ENCODE results near the gene DNAJB6. TPM values are rescaled to one million over a fixed set of nuclear protein-coding genes. Genes with fewer than 3 reads are reported as not detected.
"Not testable (repeated sequence)": the region's sequence is repeated elsewhere in the genome, so short reads cannot be mapped to it uniquely, and the experiment has no call there.

Gene DNAJB6
- total RNA-seq, 1 experiment from 2014 or later: 288 TPM

- ATAC-seq: no peak
- CTCF ChIA-PET: no interaction called here
- H3K27ac Mint-ChIP-seq: no peak overlapping the region
- TF ChIP-seq ZNF416 (CRISPR knock-in tag; IDR thresholded peaks at IDR 0.05): no peak
- TF ChIP-seq, protein P1, sequence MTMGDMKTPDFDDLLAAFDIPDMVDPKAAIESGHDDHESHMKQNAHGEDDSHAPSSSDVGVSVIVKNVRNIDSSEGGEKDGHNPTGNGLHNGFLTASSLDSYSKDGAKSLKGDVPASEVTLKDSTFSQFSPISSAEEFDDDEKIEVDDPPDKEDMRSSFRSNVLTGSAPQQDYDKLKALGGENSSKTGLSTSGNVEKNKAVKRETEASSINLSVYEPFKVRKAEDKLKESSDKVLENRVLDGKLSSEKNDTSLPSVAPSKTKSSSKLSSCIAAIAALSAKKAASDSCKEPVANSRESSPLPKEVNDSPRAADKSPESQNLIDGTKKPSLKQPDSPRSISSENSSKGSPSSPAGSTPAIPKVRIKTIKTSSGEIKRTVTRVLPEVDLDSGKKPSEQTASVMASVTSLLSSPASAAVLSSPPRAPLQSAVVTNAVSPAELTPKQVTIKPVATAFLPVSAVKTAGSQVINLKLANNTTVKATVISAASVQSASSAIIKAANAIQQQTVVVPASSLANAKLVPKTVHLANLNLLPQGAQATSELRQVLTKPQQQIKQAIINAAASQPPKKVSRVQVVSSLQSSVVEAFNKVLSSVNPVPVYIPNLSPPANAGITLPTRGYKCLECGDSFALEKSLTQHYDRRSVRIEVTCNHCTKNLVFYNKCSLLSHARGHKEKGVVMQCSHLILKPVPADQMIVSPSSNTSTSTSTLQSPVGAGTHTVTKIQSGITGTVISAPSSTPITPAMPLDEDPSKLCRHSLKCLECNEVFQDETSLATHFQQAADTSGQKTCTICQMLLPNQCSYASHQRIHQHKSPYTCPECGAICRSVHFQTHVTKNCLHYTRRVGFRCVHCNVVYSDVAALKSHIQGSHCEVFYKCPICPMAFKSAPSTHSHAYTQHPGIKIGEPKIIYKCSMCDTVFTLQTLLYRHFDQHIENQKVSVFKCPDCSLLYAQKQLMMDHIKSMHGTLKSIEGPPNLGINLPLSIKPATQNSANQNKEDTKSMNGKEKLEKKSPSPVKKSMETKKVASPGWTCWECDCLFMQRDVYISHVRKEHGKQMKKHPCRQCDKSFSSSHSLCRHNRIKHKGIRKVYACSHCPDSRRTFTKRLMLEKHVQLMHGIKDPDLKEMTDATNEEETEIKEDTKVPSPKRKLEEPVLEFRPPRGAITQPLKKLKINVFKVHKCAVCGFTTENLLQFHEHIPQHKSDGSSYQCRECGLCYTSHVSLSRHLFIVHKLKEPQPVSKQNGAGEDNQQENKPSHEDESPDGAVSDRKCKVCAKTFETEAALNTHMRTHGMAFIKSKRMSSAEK (CRISPR knock-in tag; IDR thresholded peaks at IDR 0.05; ENCODE audit: borderline replicate concordance): no peak
- TF ChIP-seq SMAD3 (CRISPR knock-in tag; IDR thresholded peaks at IDR 0.05; ENCODE audit: borderline replicate concordance): no peak
- TF ChIP-seq TP53 (CRISPR knock-in tag; IDR thresholded peaks at IDR 0.05): no peak
- TF ChIP-seq CREB1 (CRISPR knock-in tag; IDR thresholded peaks at IDR 0.05): no peak
- TF ChIP-seq E2F1 (CRISPR knock-in tag; IDR thresholded peaks at IDR 0.05): no peak
- no peak for TF ChIP-seq GTF2I (CRISPR knock-in tag; conservative IDR thresholded peaks at IDR 0.05)
- no peak for TF ChIP-seq ZBTB43 (CRISPR knock-in tag; IDR thresholded peaks at IDR 0.05)
- DNase-seq (ENCODE audit: low spot score): no peak
- H3K4me3 Mint-ChIP-seq: no peak overlapping the region
- POLR2A ChIA-PET: no interaction called here
- no peaks in the 10 kb centered on the region for H3K4me1 Mint-ChIP-seq
- peaks cover 8% of the 10 kb centered on the region for H3K27me3 Mint-ChIP-seq (ENCODE audit: low read depth)
- peaks cover 13% of the 10 kb centered on the region for H3K9me3 Mint-ChIP-seq
- H3K36me3 Mint-ChIP-seq: peaks cover 4% of the 10 kb centered on the region; the same call in 1 of the 2 replicates
These were observed 109.5 kb downstream of the DNAJB6 start for GRCh38 chr7:157446322-157446721.

DNA sequence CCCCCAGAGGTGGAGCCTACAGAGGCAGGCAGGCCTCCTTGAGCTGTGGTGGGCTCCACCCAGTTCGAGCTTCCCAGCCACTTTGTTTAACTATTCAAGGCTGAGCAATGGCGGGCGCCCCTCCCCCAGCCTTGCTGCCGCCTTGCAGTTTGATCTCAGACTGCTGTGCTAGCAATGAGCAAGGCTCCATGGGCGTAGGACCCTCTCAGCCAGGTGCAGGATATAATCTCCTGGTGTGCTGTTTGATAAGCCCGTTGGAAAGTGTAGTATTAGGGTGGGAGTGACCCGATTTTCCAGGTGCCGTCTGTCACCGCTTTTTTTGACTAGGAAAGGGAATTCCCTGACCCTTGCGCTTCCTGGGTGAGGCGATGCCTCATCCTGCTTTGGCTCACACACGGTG is 117.2 kb downstream of the DNAJB6 start:
- Mint-ChIP-seq H3K36me3 (peaks cover 22% of the 10 kb centered on the region), H3K27me3 (ENCODE audit: low read depth) (peaks cover 16% of the 10 kb centered on the region), H3K9me3 (peaks cover 38% of the 10 kb centered on the region)
- H3K27ac Mint-ChIP-seq; ATAC-seq; H3K4me1 Mint-ChIP-seq; H3K4me3 Mint-ChIP-seq; POLR2A ChIA-PET; CTCF ChIA-PET; DNase-seq (ENCODE audit: low spot score): not testable (repeated sequence)

- Mint-ChIP-seq H3K9me3 (peaks cover 33% of the 10 kb centered on the region), H3K27ac (no peak overlapping the region), H3K27me3 (ENCODE audit: low read depth) (peaks cover 11% of the 10 kb centered on the region), H3K36me3 (peaks cover 22% of the 10 kb centered on the region), H3K4me3 (no peak overlapping the region), H3K4me1 (peaks cover 2% of the 10 kb centered on the region; the same call in 1 of the 2 replicates)
- ChIA-PET CTCF (interaction anchor here (1.4 kb wide), 1 partner anchor 17 kb away, joined by 9 read pairs; no protein-coding TSS in a partner anchor), POLR2A (no interaction called here)
- DNase-seq (ENCODE audit: low spot score): no peak
- ATAC-seq: no peak
- TF ChIP-seq ZNF219 (CRISPR knock-in tag; IDR thresholded peaks at IDR 0.05; ENCODE audit: borderline replicate concordance) (no peak), TEAD1 (CRISPR knock-in tag; IDR thresholded peaks at IDR 0.05) (no peak), ELF4 (CRISPR knock-in tag; IDR thresholded peaks at IDR 0.05; ENCODE audit: low read depth) (no peak), SOX15 (CRISPR knock-in tag; IDR thresholded peaks at IDR 0.05) (no peak), KAT7 (CRISPR knock-in tag; IDR thresholded peaks at IDR 0.05; ENCODE audit: borderline replicate concordance) (no peak), ATF1 (CRISPR knock-in tag; IDR thresholded peaks at IDR 0.05) (no peak), ZNF232 (CRISPR knock-in tag; IDR thresholded peaks at IDR 0.05) (no peak), OVOL2 (CRISPR knock-in tag; IDR thresholded peaks at IDR 0.05; ENCODE audit: borderline replicate concordance) (no peak)
- TF ChIP-seq, protein P2, sequence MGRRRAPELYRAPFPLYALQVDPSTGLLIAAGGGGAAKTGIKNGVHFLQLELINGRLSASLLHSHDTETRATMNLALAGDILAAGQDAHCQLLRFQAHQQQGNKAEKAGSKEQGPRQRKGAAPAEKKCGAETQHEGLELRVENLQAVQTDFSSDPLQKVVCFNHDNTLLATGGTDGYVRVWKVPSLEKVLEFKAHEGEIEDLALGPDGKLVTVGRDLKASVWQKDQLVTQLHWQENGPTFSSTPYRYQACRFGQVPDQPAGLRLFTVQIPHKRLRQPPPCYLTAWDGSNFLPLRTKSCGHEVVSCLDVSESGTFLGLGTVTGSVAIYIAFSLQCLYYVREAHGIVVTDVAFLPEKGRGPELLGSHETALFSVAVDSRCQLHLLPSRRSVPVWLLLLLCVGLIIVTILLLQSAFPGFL (CRISPR knock-in tag; IDR thresholded peaks at IDR 0.05; ENCODE audit: borderline replicate concordance): no peak
- TF ChIP-seq, protein P3, sequence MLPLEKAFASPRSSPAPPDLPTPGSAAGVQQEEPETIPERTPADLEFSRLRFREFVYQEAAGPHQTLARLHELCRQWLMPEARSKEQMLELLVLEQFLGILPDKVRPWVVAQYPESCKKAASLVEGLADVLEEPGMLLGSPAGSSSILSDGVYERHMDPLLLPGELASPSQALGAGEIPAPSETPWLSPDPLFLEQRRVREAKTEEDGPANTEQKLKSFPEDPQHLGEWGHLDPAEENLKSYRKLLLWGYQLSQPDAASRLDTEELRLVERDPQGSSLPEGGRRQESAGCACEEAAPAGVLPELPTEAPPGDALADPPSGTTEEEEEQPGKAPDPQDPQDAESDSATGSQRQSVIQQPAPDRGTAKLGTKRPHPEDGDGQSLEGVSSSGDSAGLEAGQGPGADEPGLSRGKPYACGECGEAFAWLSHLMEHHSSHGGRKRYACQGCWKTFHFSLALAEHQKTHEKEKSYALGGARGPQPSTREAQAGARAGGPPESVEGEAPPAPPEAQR (CRISPR knock-in tag; IDR thresholded peaks at IDR 0.05): no peak
- TF ChIP-seq, protein P4, sequence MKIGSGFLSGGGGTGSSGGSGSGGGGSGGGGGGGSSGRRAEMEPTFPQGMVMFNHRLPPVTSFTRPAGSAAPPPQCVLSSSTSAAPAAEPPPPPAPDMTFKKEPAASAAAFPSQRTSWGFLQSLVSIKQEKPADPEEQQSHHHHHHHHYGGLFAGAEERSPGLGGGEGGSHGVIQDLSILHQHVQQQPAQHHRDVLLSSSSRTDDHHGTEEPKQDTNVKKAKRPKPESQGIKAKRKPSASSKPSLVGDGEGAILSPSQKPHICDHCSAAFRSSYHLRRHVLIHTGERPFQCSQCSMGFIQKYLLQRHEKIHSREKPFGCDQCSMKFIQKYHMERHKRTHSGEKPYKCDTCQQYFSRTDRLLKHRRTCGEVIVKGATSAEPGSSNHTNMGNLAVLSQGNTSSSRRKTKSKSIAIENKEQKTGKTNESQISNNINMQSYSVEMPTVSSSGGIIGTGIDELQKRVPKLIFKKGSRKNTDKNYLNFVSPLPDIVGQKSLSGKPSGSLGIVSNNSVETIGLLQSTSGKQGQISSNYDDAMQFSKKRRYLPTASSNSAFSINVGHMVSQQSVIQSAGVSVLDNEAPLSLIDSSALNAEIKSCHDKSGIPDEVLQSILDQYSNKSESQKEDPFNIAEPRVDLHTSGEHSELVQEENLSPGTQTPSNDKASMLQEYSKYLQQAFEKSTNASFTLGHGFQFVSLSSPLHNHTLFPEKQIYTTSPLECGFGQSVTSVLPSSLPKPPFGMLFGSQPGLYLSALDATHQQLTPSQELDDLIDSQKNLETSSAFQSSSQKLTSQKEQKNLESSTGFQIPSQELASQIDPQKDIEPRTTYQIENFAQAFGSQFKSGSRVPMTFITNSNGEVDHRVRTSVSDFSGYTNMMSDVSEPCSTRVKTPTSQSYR (CRISPR knock-in tag; IDR thresholded peaks at IDR 0.05): no peak
These were observed 120.8 kb downstream of the DNAJB6 start for GRCh38 chr7:157457355-157458253.

Measured in WTC11 (cell line).